NCI-H524 treated with DMSO at 0.1 percent for 48 hours (cell line): ENCODE measurements around the gene FBP1.
A peak's percentile ranks its signal among the peaks of the same experiment; 100 is the strongest.

Experiments
- DNase-seq: peaks from one replicate; lab custom pipeline; 2025; lab: John Stamatoyannopoulos, UW

Gene FBP1

GRCh38 chr9:94655739-94656138 lies 16.4 kb upstream of the FBP1 start:
- no peak for DNase-seq

- no peak for DNase-seq
Measured at GRCh38 chr9:94654165-94654894, 15.0 kb upstream of the FBP1 start.

GRCh38 chr9:94650949-94651348 lies 11.6 kb upstream of the FBP1 start:
- DNase-seq = peak; percentile 51

- DNase-seq = no peak
Measured at GRCh38 chr9:94649100-94649819, 9.9 kb upstream of the FBP1 start.

- no peak for DNase-seq
Measured at GRCh38 chr9:94648185-94648584, 8.9 kb upstream of the FBP1 start.

- no peak for DNase-seq
Measured at GRCh38 chr9:94645901-94646300, 6.6 kb upstream of the FBP1 start.

GRCh38 chr9:94644543-94644942 lies 5.2 kb upstream of the FBP1 start:
- DNase-seq = no peak

- no peak for DNase-seq
Measured at GRCh38 chr9:94643741-94644140, 4.4 kb upstream of the FBP1 start.

GRCh38 chr9:94643176-94643575 lies 3.9 kb upstream of the FBP1 start:
- DNase-seq = no peak

GRCh38 chr9:94642501-94642900 lies 3.2 kb upstream of the FBP1 start:
- DNase-seq = no peak

GRCh38 chr9:94639999-94640376 lies 670 bp upstream of the FBP1 start:
- no peak for DNase-seq

GRCh38 chr9:94638335-94639060 lies 820 bp downstream of the FBP1 start:
- no peak for DNase-seq

GRCh38 chr9:94632737-94633136 lies 6.6 kb downstream of the FBP1 start:
- DNase-seq = no peak

- no peak for DNase-seq
Measured at GRCh38 chr9:94631599-94631998, 7.7 kb downstream of the FBP1 start.

- no peak for DNase-seq
Measured at GRCh38 chr9:94630833-94631232, 8.5 kb downstream of the FBP1 start.

GRCh38 chr9:94630281-94630680 lies 9.0 kb downstream of the FBP1 start:
- DNase-seq = no peak

GRCh38 chr9:94627287-94627686 lies 12.0 kb downstream of the FBP1 start:
- DNase-seq = no peak

- no peak for DNase-seq
Measured at GRCh38 chr9:94625835-94626234, 13.5 kb downstream of the FBP1 start.

GRCh38 chr9:94624629-94625028 lies 14.7 kb downstream of the FBP1 start:
- DNase-seq = no peak

- no peak for DNase-seq
Measured at GRCh38 chr9:94623253-94623652, 16.1 kb downstream of the FBP1 start.

- DNase-seq = no peak
Measured at GRCh38 chr9:94622087-94622800, 17.1 kb downstream of the FBP1 start.

- no peak for DNase-seq
Measured at GRCh38 chr9:94619026-94619425, 20.3 kb downstream of the FBP1 start.
